Activated CD4-positive, alpha-beta memory T cell treated with anti-CD3 and anti-CD28 coated beads for 36 hours (primary cell): Measurements from ENCODE around the gene KIFC3. TPM values are rescaled to one million over a fixed set of nuclear protein-coding genes. Genes with fewer than 3 reads are reported as not detected.

Experiments
- CTCF ChIA-PET: fragments of 350-600 bp; sonication (Branson Sonifier 250); formaldehyde crosslinking; loops from one replicate; lab custom pipeline; 2021; ENCODE audit warnings: antibody characterized with exemption, inconsistent platforms; lab: Charles Lee
- POLR2A ChIA-PET: fragments of 350-600 bp; sonication (Branson Sonifier 250); formaldehyde crosslinking; loops from one replicate; lab custom pipeline; 2021; ENCODE audit warnings: antibody characterized with exemption; lab: Charles Lee
- DNase-seq: peaks from one replicate; pipeline ENCODE4 v3.0.0-alpha.2; 2020
- H3K27ac Mint-ChIP-seq: one replicate; pipeline ENCODE4 v1.8.0; 2021; ENCODE audit warnings: mixed read lengths
- H3K27me3 Mint-ChIP-seq: one replicate; pipeline ENCODE4 v1.8.0; 2021; ENCODE audit warnings: mixed read lengths
- H3K36me3 Mint-ChIP-seq: one replicate; pipeline ENCODE4 v1.8.0; 2021; ENCODE audit warnings: mixed read lengths
- H3K4me1 Mint-ChIP-seq: one replicate; pipeline ENCODE4 v1.8.0; 2021; ENCODE audit warnings: low read depth, mixed read lengths
- H3K4me3 Mint-ChIP-seq: one replicate; pipeline ENCODE4 v1.8.0; 2021; ENCODE audit warnings: mild to moderate bottlenecking, mixed read lengths
- H3K9me3 Mint-ChIP-seq: one replicate; pipeline ENCODE4 v1.8.0; 2021; ENCODE audit warnings: mixed read lengths
- intact Hi-C: fragments of 100-400 bp; cut with micrococcal nuclease; formaldehyde crosslinking; loops from one replicate; pipeline ENCODE4 v1.15.1; 2023
- total RNA-seq, 2 experiments: library from RNA; stranded (reverse); gene quantifications; one replicate each; pipeline ENCODE4 v1.2.3, GENCODE V29; 2021

The KIFC3 gene
- total RNA-seq, 2 experiments from 2014 or later, result 0.83 to 1.3 TPM

GRCh38 chr16:57726433-57726947 lies 75.8 kb downstream of the KIFC3 start:
- CTCF ChIA-PET, result interaction anchor here (0.6 kb wide), 1 partner anchor 12 kb away, joined by 4 read pairs; no protein-coding TSS in a partner anchor
- no peaks in the 10 kb centered on the region for H3K9me3 Mint-ChIP-seq
- H3K4me1 Mint-ChIP-seq, result no peaks in the 10 kb centered on the region
- no peak overlapping the region for H3K4me3 Mint-ChIP-seq
- H3K27ac Mint-ChIP-seq, result no peak overlapping the region
- H3K27me3 Mint-ChIP-seq, result no peaks in the 10 kb centered on the region
- intact Hi-C loops, result no loop called here
- DNase-seq, result no peak
- H3K36me3 Mint-ChIP-seq, result no peaks in the 10 kb centered on the region
- POLR2A ChIA-PET, result interaction anchor here (0.8 kb wide), 1 partner anchor 10 kb away, joined by 4 read pairs; no protein-coding TSS in a partner anchor

GRCh38 chr16:57725976-57726375 lies 76.3 kb downstream of the KIFC3 start:
- DNase-seq, result no peak
- H3K27me3 Mint-ChIP-seq, result no peaks in the 10 kb centered on the region
- POLR2A ChIA-PET, result interaction anchor here (0.8 kb wide), 1 partner anchor 11 kb away, joined by 4 read pairs; no protein-coding TSS in a partner anchor
- H3K4me1 Mint-ChIP-seq, result no peaks in the 10 kb centered on the region
- H3K9me3 Mint-ChIP-seq, result no peaks in the 10 kb centered on the region
- no peak overlapping the region for H3K4me3 Mint-ChIP-seq
- H3K36me3 Mint-ChIP-seq, result no peaks in the 10 kb centered on the region
- CTCF ChIA-PET, result interaction anchor here (0.6 kb wide), 1 partner anchor 11 kb away, joined by 4 read pairs; no protein-coding TSS in a partner anchor
- no peak overlapping the region for H3K27ac Mint-ChIP-seq
- intact Hi-C loops, result no loop called here

GRCh38 chr16:57725554-57725953 lies 76.7 kb downstream of the KIFC3 start:
- CTCF ChIA-PET, result no interaction called here
- DNase-seq, result no peak
- Mint-ChIP-seq H3K27me3 (no peaks in the 10 kb centered on the region), H3K9me3 (no peaks in the 10 kb centered on the region), H3K4me3 (no peak overlapping the region), H3K36me3 (no peaks in the 10 kb centered on the region), H3K27ac (no peak overlapping the region), H3K4me1 (no peaks in the 10 kb centered on the region)
- POLR2A ChIA-PET, result interaction anchor here (0.8 kb wide), 1 partner anchor 11 kb away, joined by 4 read pairs; no protein-coding TSS in a partner anchor
- intact Hi-C loops, result no loop called here

GRCh38 chr16:57725151-57725550 lies 77.1 kb downstream of the KIFC3 start:
- intact Hi-C loops, result no loop called here
- DNase-seq, result no peak
- CTCF ChIA-PET, result no interaction called here
- POLR2A ChIA-PET, result interaction anchor here (1.2 kb wide), 1 partner anchor 10 kb away, joined by 3 read pairs; the partner anchor contains the start of gene KATNB1
- no peaks in the 10 kb centered on the region for H3K9me3 Mint-ChIP-seq
- H3K27me3 Mint-ChIP-seq, result no peaks in the 10 kb centered on the region
- no peaks in the 10 kb centered on the region for H3K36me3 Mint-ChIP-seq
- H3K27ac Mint-ChIP-seq, result no peak overlapping the region
- H3K4me3 Mint-ChIP-seq, result no peak overlapping the region
- H3K4me1 Mint-ChIP-seq, result no peaks in the 10 kb centered on the region

DNA sequence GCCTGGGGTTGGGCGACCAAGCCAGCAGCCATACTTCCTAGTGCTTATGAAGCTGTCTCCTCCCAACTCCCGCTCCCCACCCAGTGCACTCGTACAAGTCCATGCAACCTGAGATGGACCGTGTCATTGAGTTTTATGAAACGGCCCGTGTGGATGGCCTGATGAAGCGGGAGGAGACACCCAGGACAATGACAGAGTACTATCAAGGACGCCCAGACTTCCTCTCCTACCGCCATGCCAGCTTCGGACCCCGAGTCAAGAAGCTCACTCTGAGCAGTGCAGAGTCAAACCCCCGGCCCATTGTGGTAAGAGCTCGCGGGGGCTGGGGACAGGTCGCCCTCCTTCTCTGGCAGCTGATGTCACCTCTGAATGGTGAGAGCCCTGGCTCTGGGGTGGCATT lies 77.8 kb downstream of the KIFC3 start:
- no peak for DNase-seq
- Mint-ChIP-seq H3K27ac (no peak overlapping the region), H3K36me3 (no peaks in the 10 kb centered on the region), H3K4me3 (no peak overlapping the region), H3K9me3 (no peaks in the 10 kb centered on the region), H3K27me3 (peaks cover 2% of the 10 kb centered on the region), H3K4me1 (no peaks in the 10 kb centered on the region)
- POLR2A ChIA-PET, result interaction anchor here (1.2 kb wide), 1 partner anchor 11 kb away, joined by 3 read pairs; the partner anchor contains the start of gene KATNB1
- intact Hi-C loops, result no loop called here
- CTCF ChIA-PET, result no interaction called here

DNA sequence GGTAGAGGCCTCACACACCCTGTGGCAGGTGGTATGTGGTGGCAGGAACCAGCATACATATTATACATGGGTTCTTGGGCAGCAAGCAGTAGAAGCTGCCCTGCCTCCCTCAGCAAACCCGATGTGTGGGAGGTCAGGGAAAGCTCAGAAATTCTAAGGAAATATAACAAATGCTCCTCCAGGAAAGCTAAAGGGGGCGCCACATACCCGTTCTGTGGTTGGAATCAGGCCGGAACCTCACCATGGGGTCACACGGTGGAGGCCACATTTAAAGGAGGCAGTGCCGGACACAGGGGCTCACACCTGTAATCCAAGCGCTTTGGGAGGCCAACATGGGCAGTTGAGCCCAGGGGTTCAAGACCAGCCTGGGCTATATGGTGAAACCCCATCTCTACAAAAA lies 79.1 kb downstream of the KIFC3 start:
- peaks cover 2% of the 10 kb centered on the region for H3K27me3 Mint-ChIP-seq
- no peak overlapping the region for H3K27ac Mint-ChIP-seq
- no peaks in the 10 kb centered on the region for H3K4me1 Mint-ChIP-seq
- DNase-seq, result no peak
- H3K9me3 Mint-ChIP-seq, result no peaks in the 10 kb centered on the region
- ChIA-PET POLR2A (no interaction called here), CTCF (interaction anchor here (0.6 to 1.0 kb wide), 2 partner anchors 11 to 203 kb away, joined by 3 read pairs; no protein-coding TSS in a partner anchor)
- H3K36me3 Mint-ChIP-seq, result no peaks in the 10 kb centered on the region
- H3K4me3 Mint-ChIP-seq, result no peak overlapping the region
- intact Hi-C loops, result no loop called here

- peaks cover 2% of the 10 kb centered on the region for H3K27me3 Mint-ChIP-seq
- H3K4me3 Mint-ChIP-seq, result no peak overlapping the region
- CTCF ChIA-PET, result interaction anchor here (0.6 to 1.0 kb wide), 2 partner anchors 11 to 203 kb away, joined by 3 read pairs; no protein-coding TSS in a partner anchor
- H3K36me3 Mint-ChIP-seq, result no peaks in the 10 kb centered on the region
- POLR2A ChIA-PET, result no interaction called here
- no peaks in the 10 kb centered on the region for H3K4me1 Mint-ChIP-seq
- no peak overlapping the region for H3K27ac Mint-ChIP-seq
- intact Hi-C loops, result no loop called here
- DNase-seq, result no peak
- no peaks in the 10 kb centered on the region for H3K9me3 Mint-ChIP-seq
Observed at GRCh38 chr16:57722651-57723050, 79.6 kb downstream of the KIFC3 start.

GRCh38 chr16:57722210-57722499 lies 80.1 kb downstream of the KIFC3 start:
- Mint-ChIP-seq H3K27ac (no peak overlapping the region), H3K9me3 (no peaks in the 10 kb centered on the region), H3K4me3 (no peak overlapping the region), H3K27me3 (peaks cover 2% of the 10 kb centered on the region), H3K4me1 (no peaks in the 10 kb centered on the region), H3K36me3 (no peaks in the 10 kb centered on the region)
- intact Hi-C loops, result no loop called here
- no peak for DNase-seq
- CTCF ChIA-PET, result no interaction called here
- POLR2A ChIA-PET, result no interaction called here

GRCh38 chr16:57721356-57722209 lies 80.7 kb downstream of the KIFC3 start:
- H3K36me3 Mint-ChIP-seq, result no peaks in the 10 kb centered on the region
- intact Hi-C loops, result loop anchor here (2.0 kb wide), 1 partner anchor 145 kb away; no protein-coding TSS in a partner anchor
- no peaks in the 10 kb centered on the region for H3K4me1 Mint-ChIP-seq
- no peak overlapping the region for H3K4me3 Mint-ChIP-seq
- CTCF ChIA-PET, result interaction anchor here (0.6 to 1.0 kb wide), 2 partner anchors 35 to 145 kb away, joined by 3 read pairs; no protein-coding TSS in a partner anchor
- POLR2A ChIA-PET, result no interaction called here
- H3K27me3 Mint-ChIP-seq, result peaks cover 2% of the 10 kb centered on the region
- DNase-seq, result no peak
- no peaks in the 10 kb centered on the region for H3K9me3 Mint-ChIP-seq
- no peak overlapping the region for H3K27ac Mint-ChIP-seq

DNA sequence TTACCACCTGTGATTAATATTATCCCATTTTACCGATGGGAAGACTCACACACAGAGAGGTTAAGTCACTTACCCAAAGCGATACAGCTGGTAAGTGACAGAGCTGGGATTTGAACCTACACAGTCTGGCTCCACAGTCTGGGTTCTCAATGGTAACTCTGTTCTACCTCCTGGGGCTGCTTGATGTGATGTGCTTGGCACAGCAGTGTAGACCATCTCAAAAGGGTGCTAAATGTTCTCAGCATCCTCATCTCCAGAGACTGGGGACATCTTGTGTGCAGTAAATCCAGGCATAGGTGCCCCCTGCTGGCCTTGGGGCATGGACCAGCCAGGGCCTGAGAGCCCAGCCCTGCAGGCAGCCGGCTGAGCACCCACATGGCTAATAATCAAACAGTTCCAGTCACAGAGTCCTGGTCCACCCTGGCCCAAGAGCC lies 82.1 kb downstream of the KIFC3 start:
- ChIA-PET POLR2A (no interaction called here), CTCF (interaction anchor here (2.0 kb wide), 1 partner anchor 144 kb away, joined by 10 read pairs; no protein-coding TSS in a partner anchor)
- Mint-ChIP-seq H3K36me3 (no peaks in the 10 kb centered on the region), H3K4me1 (no peaks in the 10 kb centered on the region), H3K9me3 (no peaks in the 10 kb centered on the region), H3K27me3 (peaks cover 6% of the 10 kb centered on the region), H3K4me3 (no peak overlapping the region), H3K27ac (no peak overlapping the region)
- DNase-seq, result peak; percentile 68
- intact Hi-C loops, result loop anchor here (1.0 to 2.0 kb wide), 3 partner anchors 71 to 143 kb away; no protein-coding TSS in a partner anchor

GRCh38 chr16:57714047-57714446 lies 88.2 kb downstream of the KIFC3 start:
- intact Hi-C loops, result no loop called here
- ChIA-PET CTCF (interaction anchor here (0.7 kb wide), 1 partner anchor 12 kb away, joined by 4 read pairs; no protein-coding TSS in a partner anchor), POLR2A (no interaction called here)
- H3K27me3 Mint-ChIP-seq, result peaks cover 6% of the 10 kb centered on the region
- no peaks in the 10 kb centered on the region for H3K36me3 Mint-ChIP-seq
- no peaks in the 10 kb centered on the region for H3K9me3 Mint-ChIP-seq
- DNase-seq, result no peak
- H3K27ac Mint-ChIP-seq, result no peak overlapping the region
- no peak overlapping the region for H3K4me3 Mint-ChIP-seq
- no peaks in the 10 kb centered on the region for H3K4me1 Mint-ChIP-seq

- H3K4me1 Mint-ChIP-seq, result no peaks in the 10 kb centered on the region
- H3K36me3 Mint-ChIP-seq, result no peaks in the 10 kb centered on the region
- POLR2A ChIA-PET, result no interaction called here
- CTCF ChIA-PET, result no interaction called here
- no peak overlapping the region for H3K4me3 Mint-ChIP-seq
- no peak overlapping the region for H3K27ac Mint-ChIP-seq
- H3K27me3 Mint-ChIP-seq, result peaks cover 6% of the 10 kb centered on the region
- H3K9me3 Mint-ChIP-seq, result no peaks in the 10 kb centered on the region
- no peak for DNase-seq
- intact Hi-C loops, result no loop called here
Observed at GRCh38 chr16:57713596-57713995, 88.7 kb downstream of the KIFC3 start.
